ENCODE results near the gene CARD9.

- TF ChIP-seq CTCF (IDR thresholded peaks at IDR 0.05) (no peak), POLR2A (IDR thresholded peaks at IDR 0.05) (no peak)
Measured at GRCh38 chr9:136342181-136343120, 31.0 kb downstream of the CARD9 start.

Measured in Peyer's patch (tissue), 4 donors.